Activated CD8-positive, alpha-beta memory T cell treated with anti-CD3 and anti-CD28 coated beads for 36 hours (primary cell): ENCODE data around the gene LGALS3. TPM values are rescaled to one million over a fixed set of nuclear protein-coding genes. Genes with fewer than 3 reads are reported as not detected.

ENCODE experiments used
- CTCF ChIA-PET: fragments of 350-600 bp; sonication (Branson Sonifier 250); formaldehyde crosslinking; loops from one replicate; lab custom pipeline; 2021; ENCODE audit warnings: antibody characterized with exemption; lab: Charles Lee
- POLR2A ChIA-PET: fragments of 350-600 bp; sonication (Branson Sonifier 250); formaldehyde crosslinking; loops from one replicate; lab custom pipeline; 2021; ENCODE audit warnings: antibody characterized with exemption; lab: Charles Lee
- total RNA-seq, 2 experiments: library from RNA; stranded (reverse); gene quantifications; one replicate each; pipeline ENCODE4 v1.2.3, GENCODE V29; 2021

Gene LGALS3
- total RNA-seq, 2 experiments from 2014 or later, result 46.0 to 47.0 TPM

DNA sequence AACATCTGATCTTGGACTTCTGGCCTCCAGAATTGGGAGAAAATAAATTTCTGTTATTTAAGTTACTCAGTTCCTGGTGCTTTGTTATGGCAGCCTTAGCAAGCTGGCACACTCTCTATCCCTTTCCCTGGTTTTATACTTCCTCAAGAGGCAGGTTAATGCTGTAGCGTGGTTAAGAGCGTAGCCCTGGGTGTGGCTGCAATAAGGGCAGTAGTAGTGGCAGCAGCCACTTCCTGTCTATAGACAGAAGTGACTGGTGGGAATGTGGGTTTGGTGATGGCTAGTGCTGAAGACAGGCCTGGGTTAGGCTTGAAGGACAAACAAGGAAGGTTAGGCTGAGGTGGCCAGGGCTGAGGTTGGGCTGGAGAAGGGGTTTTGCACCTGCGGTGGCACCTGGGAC is 3.6 kb upstream of the LGALS3 start:
- ChIA-PET POLR2A (no interaction called here), CTCF (no interaction called here)

DNA sequence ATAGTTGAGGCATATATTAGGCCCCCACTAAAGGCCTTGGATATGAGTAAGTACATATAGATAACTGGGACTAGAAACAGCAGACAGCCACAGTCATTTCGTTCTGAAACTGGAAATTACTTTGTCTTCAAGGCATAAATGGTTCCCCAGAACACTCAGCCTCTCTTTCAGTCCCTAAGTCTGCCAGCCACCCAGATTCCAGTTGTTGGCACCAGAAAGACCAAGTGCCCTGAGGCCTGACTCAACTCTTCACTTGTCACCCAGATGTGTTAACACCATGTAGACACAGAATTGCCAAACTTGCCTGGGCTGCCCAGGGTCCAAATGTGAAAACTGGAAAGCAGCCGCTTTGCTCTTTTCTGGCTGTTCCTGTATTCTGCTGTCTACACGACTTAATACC is 3.0 kb upstream of the LGALS3 start:
- CTCF ChIA-PET, result no interaction called here
- POLR2A ChIA-PET, result no interaction called here

DNA sequence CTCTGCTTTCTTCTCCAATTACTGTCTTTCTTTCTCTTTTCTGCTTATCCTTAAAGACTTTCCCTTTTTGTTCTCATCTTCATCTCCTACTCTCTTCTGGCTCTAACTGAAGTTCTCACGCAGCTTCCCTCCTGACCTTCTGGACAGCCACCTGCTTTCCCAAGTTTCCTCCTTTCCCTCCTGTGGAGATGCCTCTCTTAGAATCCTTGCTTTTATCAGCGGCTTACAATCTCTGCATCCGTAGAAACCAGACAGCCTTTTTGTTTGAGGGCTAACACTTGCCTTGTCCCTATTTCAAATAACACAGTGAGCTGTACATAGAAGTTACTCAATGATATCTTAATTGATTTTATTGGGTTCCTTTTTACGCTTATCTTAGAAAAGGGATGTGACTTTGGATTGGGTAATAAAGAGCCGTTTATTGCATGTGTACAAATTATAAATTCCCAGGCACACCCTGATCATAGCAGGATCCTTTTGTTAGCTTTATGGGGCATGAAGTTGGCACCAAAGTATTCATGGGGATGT is 2.1 kb upstream of the LGALS3 start:
- POLR2A ChIA-PET, result no interaction called here
- CTCF ChIA-PET, result interaction anchor here (1.6 kb wide), 1 partner anchor 76 kb away, joined by 4 read pairs; the partner anchor contains the start of gene MAPK1IP1L

DNA sequence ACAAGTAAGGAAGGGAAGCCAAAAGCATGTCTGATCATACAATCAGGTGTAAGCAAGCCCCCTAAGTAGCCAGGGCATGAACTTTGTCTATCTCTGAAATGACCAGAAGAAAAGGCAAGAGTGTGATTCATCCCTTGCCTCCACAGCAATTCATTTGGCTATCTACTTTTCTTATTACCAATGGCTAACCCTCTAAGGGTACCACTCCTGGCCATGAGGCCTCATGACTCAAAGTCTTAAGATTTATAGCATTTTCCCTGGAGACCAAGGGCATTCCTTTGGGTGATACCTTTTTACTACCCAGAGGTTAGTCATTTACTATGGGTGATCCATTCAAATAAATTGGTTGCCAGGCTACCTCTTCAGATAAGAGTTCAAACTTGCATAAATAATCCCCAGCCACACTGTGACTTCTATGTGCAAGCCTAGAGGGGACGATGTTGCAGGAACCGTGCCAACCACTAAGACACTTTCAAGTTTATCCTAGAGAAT is 1.5 kb upstream of the LGALS3 start:
- CTCF ChIA-PET, result interaction anchor here (0.9 to 1.6 kb wide), 3 partner anchors 24 to 76 kb away, joined by 3 to 4 read pairs (median 3); partner anchors contain the start of gene MAPK1IP1L
- POLR2A ChIA-PET, result interaction anchor here (0.9 kb wide), 1 partner anchor 29 kb away, joined by 4 read pairs; no protein-coding TSS in a partner anchor

DNA sequence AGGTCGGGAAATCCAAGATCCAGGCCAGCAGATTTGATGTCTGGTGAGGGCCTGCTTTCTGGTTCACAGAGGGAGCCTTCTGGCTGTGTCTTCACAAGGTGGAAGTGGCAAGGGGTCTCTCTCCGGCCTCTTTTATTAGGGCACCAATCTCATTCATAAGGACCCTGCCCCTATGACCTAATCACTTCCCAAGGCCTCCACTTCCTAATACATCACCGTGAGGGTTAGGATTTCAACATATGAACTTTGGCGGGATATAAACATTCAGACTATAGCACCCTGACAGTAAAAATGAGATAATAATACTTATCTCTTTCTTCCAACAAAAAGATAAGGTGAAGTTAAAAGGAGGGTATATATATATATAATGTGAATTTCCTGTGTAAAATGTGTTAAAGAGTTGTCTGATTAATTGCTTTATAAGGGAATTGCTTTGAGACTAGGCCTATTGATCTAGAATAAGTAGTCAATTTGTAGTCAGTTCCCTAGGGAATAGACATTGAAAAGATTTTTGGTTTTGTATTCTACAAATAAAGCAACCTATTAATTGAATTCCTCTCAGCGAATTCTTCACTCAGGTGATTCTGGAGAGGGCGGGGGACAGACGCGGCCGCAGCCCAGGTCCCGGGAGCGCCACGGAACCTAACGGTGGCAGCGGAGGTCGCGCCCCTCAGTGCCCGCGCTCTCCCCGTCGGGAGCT is 516 bp upstream of the LGALS3 start:
- POLR2A ChIA-PET, result interaction anchor here (0.9 kb wide), 1 partner anchor 30 kb away, joined by 4 read pairs; no protein-coding TSS in a partner anchor
- CTCF ChIA-PET, result interaction anchor here (0.9 to 1.6 kb wide), 4 partner anchors 20 to 77 kb away, joined by 3 to 4 read pairs (median 3); partner anchors contain the start of gene MAPK1IP1L

DNA sequence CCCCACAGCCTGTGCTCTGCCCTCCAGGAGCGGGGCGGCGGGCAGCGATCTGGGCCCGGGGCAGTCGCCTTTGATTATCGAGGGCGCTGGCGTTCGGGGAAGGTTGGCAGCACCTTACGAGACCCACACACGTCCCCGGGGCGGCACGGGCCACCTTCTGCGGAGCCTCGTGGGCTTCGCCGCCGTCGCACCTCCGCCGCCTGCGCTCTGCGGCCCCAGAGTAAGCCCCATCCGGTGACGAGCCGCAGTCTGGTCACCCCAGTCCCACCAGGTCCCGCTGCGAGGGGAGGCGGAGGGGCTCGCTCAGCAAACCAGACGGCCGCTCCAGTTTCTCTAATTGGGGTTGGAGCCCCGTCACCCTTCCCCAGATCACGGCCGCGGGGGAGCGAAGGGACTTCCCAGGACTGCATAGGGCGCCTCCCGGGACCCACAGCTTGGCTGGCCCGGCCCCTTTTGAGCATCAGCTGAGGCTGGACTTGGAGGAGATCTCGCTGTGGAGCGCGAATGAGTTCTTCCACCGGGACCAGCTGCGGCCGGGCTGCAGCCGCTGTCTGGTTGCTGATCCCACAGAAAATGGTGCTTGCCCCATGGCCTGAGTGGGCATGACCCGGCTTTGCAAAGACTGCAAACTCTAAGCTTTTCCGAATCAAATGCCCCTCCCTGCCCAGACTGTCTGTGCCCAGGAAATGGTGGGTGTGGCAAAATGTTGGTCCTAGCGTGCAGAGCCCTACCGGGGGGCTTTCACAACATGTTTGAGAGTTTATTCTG is 560 bp downstream of the LGALS3 start:
- ChIA-PET CTCF (interaction anchor here (0.6 kb wide), 1 partner anchor 69 kb away, joined by 3 read pairs; no protein-coding TSS in a partner anchor), POLR2A (interaction anchor here (0.8 to 1.1 kb wide), 2 partner anchors 26 to 30 kb away, joined by 3 read pairs; no protein-coding TSS in a partner anchor)

DNA sequence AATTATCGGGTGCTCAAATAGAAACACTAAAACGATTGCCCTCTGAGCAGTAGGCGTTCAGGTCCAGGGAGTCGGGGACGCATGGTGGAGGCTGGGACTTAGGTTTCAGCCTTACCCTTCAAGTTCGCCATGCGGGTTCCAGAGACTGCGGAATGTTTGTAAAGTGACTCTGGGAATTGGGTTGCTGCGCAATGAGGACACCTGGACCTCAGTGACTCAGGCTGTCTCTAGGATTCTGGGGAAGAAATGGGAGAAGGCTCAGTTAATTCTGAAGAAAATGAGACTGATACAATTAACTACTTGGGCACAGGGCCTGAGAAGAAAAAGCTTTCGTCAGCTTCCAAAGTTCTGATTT is 1.1 kb downstream of the LGALS3 start:
- ChIA-PET POLR2A (interaction anchor here (0.8 to 1.1 kb wide), 2 partner anchors 27 to 31 kb away, joined by 3 read pairs; no protein-coding TSS in a partner anchor), CTCF (interaction anchor here (0.6 kb wide), 1 partner anchor 70 kb away, joined by 3 read pairs; no protein-coding TSS in a partner anchor)

DNA sequence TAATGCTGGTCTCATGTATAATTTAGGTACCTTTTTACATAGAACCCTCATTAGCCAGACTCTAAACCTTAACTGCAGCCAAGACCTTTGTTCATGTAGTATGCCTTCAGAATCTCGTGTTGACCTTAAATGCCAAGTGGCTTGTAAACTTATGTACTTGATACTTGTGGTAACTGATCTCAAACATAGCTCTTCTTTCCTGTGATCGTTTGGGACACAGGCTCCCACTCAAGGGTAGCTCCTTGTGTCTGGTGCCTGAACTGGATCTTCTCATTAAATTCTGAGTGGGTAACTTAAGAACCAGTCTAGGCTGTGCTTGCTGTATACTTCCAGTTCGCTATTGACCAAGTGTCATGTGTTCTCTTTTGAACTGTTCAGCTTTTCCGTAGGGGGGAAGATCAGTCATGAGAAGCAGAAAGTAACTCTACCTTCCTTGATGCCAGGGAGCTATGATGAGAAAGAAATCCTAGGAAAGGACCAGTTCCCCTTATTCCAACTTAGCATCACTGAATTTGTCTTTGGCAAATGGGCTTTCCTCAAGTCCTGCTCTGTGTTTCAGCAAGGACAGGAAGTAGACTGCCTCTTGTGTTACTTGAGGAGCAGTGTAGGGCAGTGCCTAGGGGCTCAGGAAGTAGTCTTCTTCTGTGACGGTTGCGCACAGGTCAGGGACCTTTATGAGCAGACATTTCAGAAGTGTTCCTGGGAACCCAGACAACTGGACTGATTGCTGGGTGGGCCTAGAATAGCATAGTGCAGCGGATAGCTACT is 2.5 kb downstream of the LGALS3 start:
- POLR2A ChIA-PET, result interaction anchor here (0.6 to 0.9 kb wide), 2 partner anchors 29 to 42 kb away, joined by 4 to 7 read pairs; no protein-coding TSS in a partner anchor
- CTCF ChIA-PET, result interaction anchor here (0.6 to 1.0 kb wide), 3 partner anchors 15 to 76 kb away, joined by 3 read pairs; no protein-coding TSS in a partner anchor

DNA sequence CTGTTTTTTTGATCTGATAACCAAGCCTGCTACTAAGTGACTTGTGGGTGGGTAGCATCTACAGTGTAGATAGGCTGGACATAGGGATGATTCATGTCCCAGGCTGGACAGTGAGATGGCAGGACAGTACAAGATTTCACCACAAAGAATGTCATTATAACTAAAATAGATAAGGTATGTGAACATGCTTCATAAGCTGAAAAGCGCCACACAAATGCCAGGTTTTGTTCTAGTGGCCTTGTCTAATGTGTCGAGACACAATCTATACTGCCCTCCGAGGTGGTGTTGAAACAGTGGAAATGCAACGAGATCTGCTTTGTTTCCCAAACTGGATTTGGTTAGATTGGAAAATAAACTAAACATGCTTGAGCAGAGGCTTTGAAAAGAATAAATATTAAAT is 4.4 kb downstream of the LGALS3 start:
- POLR2A ChIA-PET, result no interaction called here
- CTCF ChIA-PET, result no interaction called here

DNA sequence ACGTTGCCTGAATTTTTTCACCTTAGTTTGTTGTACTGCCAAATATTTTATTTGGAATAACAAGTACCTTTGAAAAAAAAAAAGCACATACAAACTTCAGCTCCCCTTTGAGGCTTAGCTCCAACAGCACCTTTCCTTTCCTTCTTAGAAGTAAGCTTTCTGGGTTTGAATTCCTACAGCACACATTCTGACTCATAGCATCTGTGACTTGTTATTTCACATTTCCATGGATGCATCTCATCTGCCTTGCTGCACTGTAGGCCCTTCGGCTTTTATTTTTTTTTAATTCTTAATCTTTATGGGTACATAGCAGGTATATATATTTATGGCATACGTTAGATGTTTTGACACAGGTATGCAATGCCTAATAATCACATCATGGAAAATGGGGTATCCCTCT is 7.2 kb downstream of the LGALS3 start:
- ChIA-PET POLR2A (no interaction called here), CTCF (no interaction called here)

DNA sequence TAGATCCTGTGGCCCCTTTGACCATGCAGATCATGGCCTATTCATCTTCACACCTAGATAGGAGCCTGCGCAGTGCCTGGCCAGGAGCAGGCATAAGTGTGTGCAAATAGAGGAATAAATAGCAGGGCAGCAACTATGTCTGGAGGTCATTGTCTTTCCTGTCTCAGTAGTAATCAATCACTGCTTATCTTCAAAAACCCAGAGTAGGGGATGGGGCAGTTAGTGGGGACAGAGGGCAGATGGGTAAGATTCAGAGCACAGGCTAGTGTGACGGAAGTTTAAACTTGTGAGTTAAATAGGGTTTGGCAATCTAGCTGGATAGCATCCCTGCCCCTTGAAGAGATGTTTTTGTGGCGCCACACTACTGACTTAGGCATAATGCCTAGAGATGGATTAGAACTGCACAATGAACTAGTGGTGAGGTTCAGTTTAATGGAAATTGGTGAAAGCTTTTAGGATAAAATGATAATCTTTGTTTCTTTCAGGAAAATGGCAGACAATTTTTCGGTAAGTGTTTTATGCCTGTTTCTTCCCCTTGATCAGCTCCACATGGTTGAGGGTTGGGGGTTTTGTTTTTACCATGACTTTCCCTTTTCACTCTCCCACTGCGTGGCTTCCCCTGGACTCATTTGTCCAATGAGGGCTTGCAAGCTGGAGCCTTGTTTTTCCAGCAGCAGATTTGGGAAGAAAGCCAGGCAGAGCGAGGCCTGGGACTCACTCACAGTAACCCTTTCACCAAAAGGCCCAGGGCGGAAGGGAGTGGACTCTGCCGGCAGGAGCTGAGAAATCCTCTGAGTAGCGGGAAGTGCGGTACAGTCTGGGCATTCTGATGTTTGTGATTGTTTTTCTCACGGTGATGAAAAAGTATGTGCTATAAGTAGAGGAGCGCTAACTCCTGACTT is 8.1 kb downstream of the LGALS3 start:
- ChIA-PET CTCF (no interaction called here), POLR2A (no interaction called here)

DNA sequence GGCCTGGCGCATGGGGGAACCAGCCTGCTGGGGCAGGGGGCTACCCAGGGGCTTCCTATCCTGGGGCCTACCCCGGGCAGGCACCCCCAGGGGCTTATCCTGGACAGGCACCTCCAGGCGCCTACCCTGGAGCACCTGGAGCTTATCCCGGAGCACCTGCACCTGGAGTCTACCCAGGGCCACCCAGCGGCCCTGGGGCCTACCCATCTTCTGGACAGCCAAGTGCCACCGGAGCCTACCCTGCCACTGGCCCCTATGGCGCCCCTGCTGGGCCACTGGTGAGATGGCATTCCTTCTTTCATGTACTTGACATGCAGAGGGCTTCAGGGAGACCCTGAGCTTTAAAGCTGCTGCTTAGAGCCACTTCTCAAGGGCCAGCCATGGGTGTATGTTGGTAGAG is 9.0 kb downstream of the LGALS3 start:
- CTCF ChIA-PET, result no interaction called here
- POLR2A ChIA-PET, result no interaction called here

DNA sequence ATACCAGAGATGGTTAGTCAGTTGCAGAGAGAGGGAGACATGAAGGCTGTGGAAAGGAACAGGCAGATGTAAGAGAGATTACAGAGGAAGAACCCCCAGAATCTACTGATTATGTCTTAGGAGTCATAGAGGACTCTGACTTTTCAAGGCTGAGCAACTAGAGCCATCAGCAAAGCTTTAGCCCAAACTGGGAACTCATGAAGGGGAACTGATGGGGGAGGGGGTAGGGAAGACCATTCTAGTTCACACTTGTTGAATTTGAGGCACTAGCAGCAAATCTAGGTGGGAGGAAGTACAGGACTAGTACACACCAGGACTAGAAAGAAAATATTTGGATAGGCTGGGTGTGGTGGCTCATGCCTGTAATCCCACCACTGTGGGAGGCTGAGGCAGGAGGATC is 10.1 kb downstream of the LGALS3 start:
- CTCF ChIA-PET, result interaction anchor here (0.6 kb wide), 2 partner anchors 49 to 222 kb away, joined by 3 to 7 read pairs; no protein-coding TSS in a partner anchor
- POLR2A ChIA-PET, result no interaction called here

DNA sequence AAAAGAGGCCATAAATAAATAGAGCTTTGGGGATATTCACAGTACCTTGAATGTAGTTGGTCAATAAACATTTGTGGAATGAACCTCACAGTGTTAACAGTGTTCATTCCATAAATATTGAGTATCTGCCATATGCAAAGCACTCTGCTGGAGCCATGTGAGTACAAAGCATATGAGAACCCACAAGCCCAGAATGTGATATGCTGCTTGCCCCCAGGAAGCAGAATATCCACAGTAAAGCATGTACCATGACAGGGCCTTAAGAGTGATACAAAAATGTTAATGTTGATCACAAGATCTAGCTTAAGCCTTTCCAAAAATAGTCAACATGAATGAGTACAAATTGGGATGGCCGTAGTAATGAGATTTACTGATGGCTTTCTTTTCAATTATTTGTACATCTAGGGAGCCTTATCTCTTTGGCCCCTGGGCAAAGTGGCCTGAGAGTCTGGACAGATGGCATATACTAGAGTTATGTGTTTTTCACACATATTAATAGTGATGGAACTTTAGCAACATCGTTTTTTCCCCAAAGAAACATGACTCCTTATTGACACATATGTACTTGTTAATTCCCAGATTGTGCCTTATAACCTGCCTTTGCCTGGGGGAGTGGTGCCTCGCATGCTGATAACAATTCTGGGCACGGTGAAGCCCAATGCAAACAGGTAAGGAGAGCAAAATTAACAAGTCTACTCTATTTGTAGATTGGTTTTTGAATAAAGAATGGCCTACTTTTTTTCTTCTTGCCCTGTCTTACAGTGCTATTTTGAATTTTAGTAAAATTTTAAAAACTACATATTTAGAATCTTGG is 10.9 kb downstream of the LGALS3 start:
- ChIA-PET POLR2A (no interaction called here), CTCF (interaction anchor here (0.5 to 1.3 kb wide), 6 partner anchors 18 to 221 kb away, joined by 3 to 7 read pairs (median 3); no protein-coding TSS in a partner anchor)

DNA sequence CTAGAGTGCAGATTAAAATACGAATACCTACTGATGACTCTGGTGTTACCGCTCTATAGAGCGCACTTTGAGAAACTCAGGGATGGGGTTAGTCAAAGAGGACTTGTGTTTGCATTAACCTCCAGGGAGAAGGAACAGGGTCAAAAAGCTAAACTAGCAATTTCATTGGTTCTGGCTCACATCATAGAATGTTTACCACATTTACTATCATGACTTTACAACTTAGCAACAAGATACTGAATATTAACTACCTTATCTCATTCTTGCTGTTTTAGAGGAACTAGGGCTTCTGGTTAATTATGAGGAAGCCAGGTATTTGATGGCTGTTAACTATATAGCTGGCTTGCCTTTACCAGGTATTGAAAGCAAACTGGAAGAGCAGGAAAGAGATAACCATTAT is 12.8 kb downstream of the LGALS3 start:
- POLR2A ChIA-PET, result no interaction called here
- CTCF ChIA-PET, result no interaction called here

DNA sequence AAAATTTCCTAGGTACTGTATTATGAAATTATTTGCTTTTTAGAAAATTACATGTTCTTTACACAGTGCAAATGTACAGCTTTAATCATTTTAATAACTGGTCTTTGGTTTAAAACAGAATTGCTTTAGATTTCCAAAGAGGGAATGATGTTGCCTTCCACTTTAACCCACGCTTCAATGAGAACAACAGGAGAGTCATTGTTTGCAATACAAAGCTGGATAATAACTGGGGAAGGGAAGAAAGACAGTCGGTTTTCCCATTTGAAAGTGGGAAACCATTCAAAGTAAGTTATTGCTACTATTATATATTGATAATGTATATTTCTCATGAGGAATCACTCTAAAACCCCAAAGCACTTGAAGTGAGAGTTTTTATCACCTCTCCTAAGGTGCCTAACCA is 13.4 kb downstream of the LGALS3 start:
- ChIA-PET POLR2A (no interaction called here), CTCF (no interaction called here)

DNA sequence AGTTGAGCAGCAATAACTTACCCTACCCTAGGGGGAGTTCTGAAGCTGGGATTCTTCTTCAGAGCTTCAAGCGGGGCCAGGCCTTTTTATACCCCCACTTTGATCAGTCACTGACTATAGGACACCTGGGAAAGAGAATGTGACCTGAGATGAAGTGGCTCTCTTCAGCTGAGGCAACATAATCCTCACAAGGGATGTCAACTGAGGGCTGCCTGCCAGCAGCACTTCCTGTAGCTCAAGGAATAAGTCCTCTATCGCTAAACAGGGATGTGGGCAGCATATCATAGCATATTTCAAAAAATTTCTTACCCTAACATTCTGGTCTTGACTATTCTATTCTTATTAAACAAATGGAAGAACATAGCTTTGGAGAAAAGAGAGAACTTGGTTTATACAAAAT is 17.4 kb downstream of the LGALS3 start:
- ChIA-PET POLR2A (no interaction called here), CTCF (interaction anchor here (0.5 to 0.9 kb wide), 3 partner anchors 15 to 57 kb away, joined by 3 to 4 read pairs (median 3); no protein-coding TSS in a partner anchor)
